ENCODE measurements around the gene FOXP1.
A peak's percentile ranks its signal among the peaks of the same experiment; 100 is the strongest.

Gene FOXP1

DNA sequence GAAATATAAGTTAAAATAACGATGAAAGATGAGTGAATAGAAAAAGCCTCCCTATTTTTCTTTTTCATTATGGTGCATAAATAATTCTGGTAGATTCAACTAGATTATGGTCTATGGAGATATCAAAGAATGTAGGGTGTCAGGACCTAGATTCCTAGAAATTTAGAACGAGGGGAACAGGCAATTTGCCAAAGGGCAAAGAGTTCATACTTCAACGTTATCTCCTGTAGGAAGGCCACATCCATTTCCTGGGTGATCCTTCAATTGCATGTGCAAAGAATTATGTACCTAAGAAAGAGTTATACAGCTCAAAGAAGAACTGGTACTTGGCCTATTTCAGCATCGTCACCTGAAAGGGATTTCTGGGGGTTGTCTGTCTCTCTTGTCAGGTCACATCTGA is 351.8 kb downstream of the FOXP1 start:
- Histone ChIP-seq H3K23ac (ENCODE audit: low read length) (no peak overlapping the region), H3K14ac (ENCODE audit: low read length) (no peak overlapping the region), H3K27me3 (ENCODE audit: insufficient read depth, low read length) (no peaks in the 10 kb centered on the region), H3K4me1 (ENCODE audit: control insufficient read depth in 1 of 2, insufficient read depth in 2 of 2, low read length in 2 of 2) (no peaks in the 10 kb centered on the region), H4K8ac (ENCODE audit: low read depth, low read length) (no peak overlapping the region), H3K79me2 (ENCODE audit: control insufficient read depth, insufficient read depth, low read length, poor library complexity) (no peaks in the 10 kb centered on the region), H3K9me3 (ENCODE audit: insufficient read depth, low read depth, low read length) (peaks cover 1% of the 10 kb centered on the region), H2AK5ac (ENCODE audit: low read length) (no peak overlapping the region), H2BK5ac (ENCODE audit: low read depth, low read length, poor library complexity) (no peak overlapping the region), H3K4me2 (ENCODE audit: low read length) (no peak overlapping the region), H3K9ac (ENCODE audit: low read length) (no peak overlapping the region), H2BK120ac (ENCODE audit: insufficient read depth, low read length, poor library complexity) (no peak overlapping the region), H3K18ac (ENCODE audit: low read length) (no peak overlapping the region), H4K91ac (ENCODE audit: low read depth, low read length) (no peak overlapping the region), H3K4ac (ENCODE audit: low read depth, low read length) (no peak overlapping the region), H3K36me3 (ENCODE audit: control insufficient read depth in 1 of 2, insufficient read depth in 2 of 2, low read length in 2 of 2) (no peaks in the 10 kb centered on the region), H3K79me1 (ENCODE audit: low read length) (no peaks in the 10 kb centered on the region), H4K12ac (ENCODE audit: low read depth, low read length) (no peak overlapping the region), H3K4me3 (ENCODE audit: low read depth, low read length) (no peak overlapping the region), H2AFZ (ENCODE audit: insufficient read depth, low read length, poor library complexity) (no peak overlapping the region), H2BK12ac (ENCODE audit: low read length) (no peak overlapping the region), H3K27ac (ENCODE audit: low read depth, low read length) (no peak overlapping the region)
- no CpG with 5 or more reads among the region's 4 CpGs for WGBS (ENCODE audit: extremely low coverage, insufficient coverage, insufficient read length)
- DNase-seq = no peak

DNA sequence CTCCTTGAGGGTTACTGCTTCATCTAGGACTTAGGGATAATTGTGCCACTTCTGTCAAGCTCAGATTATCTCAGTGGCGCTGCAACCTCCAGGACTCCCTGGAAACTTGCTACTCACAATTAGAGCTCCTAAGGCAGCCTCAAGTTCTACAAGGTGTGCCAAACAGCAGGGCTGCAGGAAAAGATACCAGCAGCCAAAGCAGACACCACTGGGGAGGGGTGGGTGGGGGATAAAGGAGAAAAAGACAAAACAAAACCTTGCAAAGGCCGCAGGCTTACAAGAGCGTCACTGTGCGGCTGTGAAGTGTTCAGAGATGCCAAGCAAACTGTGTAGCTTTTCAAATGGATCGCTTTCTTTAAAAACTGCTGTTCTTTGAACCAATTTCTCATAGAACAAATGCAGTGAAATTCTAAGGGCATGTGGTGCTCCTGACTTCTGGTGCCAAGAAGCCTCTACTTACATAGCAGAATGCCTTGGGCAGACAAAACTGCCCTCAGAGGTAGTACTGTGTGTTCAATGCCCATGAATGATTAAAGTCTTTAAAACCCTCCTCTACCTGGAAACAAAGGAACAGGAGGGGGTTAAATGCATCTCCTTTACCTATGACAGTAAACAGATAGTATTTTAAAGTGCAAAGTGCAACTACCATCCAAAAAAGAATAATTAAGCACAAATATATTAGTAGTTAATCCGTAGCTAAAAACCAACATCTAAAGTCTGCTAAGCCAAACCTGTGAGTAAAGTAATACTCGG is 353.4 kb downstream of the FOXP1 start:
- Histone ChIP-seq H3K18ac (ENCODE audit: low read length) (no peak overlapping the region), H2BK12ac (ENCODE audit: low read length) (no peak overlapping the region), H3K14ac (ENCODE audit: low read length) (no peak overlapping the region), H3K36me3 (ENCODE audit: control insufficient read depth in 1 of 2, insufficient read depth in 2 of 2, low read length in 2 of 2) (no peaks in the 10 kb centered on the region), H3K4ac (ENCODE audit: low read depth, low read length) (no peak overlapping the region), H3K27ac (ENCODE audit: low read depth, low read length) (no peak overlapping the region), H2BK120ac (ENCODE audit: insufficient read depth, low read length, poor library complexity) (no peak overlapping the region), H3K9me3 (ENCODE audit: insufficient read depth, low read depth, low read length) (peaks cover 1% of the 10 kb centered on the region), H4K12ac (ENCODE audit: low read depth, low read length) (no peak overlapping the region), H4K8ac (ENCODE audit: low read depth, low read length) (no peak overlapping the region), H3K4me1 (ENCODE audit: control insufficient read depth in 1 of 2, insufficient read depth in 2 of 2, low read length in 2 of 2) (no peaks in the 10 kb centered on the region), H3K79me2 (ENCODE audit: control insufficient read depth, insufficient read depth, low read length, poor library complexity) (no peaks in the 10 kb centered on the region), H3K27me3 (ENCODE audit: insufficient read depth, low read length) (no peaks in the 10 kb centered on the region), H3K23ac (ENCODE audit: low read length) (peak overlapping the region; percentile 96), H4K91ac (ENCODE audit: low read depth, low read length) (no peak overlapping the region), H2AK5ac (ENCODE audit: low read length) (no peak overlapping the region), H3K4me2 (ENCODE audit: low read length) (no peak overlapping the region), H2AFZ (ENCODE audit: insufficient read depth, low read length, poor library complexity) (no peak overlapping the region), H3K79me1 (ENCODE audit: low read length) (no peaks in the 10 kb centered on the region), H2BK5ac (ENCODE audit: low read depth, low read length, poor library complexity) (no peak overlapping the region), H3K9ac (ENCODE audit: low read length) (no peak overlapping the region), H3K4me3 (ENCODE audit: low read depth, low read length) (no peak overlapping the region)
- no CpG with 5 or more reads among the region's 7 CpGs for whole genome bisulfite sequencing (ENCODE audit: extremely low coverage, insufficient coverage, insufficient read length)
- DNase-seq = no peak

- Histone ChIP-seq H2BK120ac (ENCODE audit: insufficient read depth, low read length, poor library complexity) (no peak overlapping the region), H3K4me2 (ENCODE audit: low read length) (no peak overlapping the region), H2BK5ac (ENCODE audit: low read depth, low read length, poor library complexity) (no peak overlapping the region), H3K36me3 (ENCODE audit: control insufficient read depth in 1 of 2, insufficient read depth in 2 of 2, low read length in 2 of 2) (no peaks in the 10 kb centered on the region), H3K9ac (ENCODE audit: low read length) (no peak overlapping the region), H3K4me1 (ENCODE audit: control insufficient read depth in 1 of 2, insufficient read depth in 2 of 2, low read length in 2 of 2) (no peaks in the 10 kb centered on the region), H3K23ac (ENCODE audit: low read length) (no peak overlapping the region), H2AK5ac (ENCODE audit: low read length) (no peak overlapping the region), H3K9me3 (ENCODE audit: insufficient read depth, low read depth, low read length) (peaks cover 1% of the 10 kb centered on the region), H3K79me1 (ENCODE audit: low read length) (no peaks in the 10 kb centered on the region), H3K14ac (ENCODE audit: low read length) (no peak overlapping the region), H3K27ac (ENCODE audit: low read depth, low read length) (no peak overlapping the region), H4K8ac (ENCODE audit: low read depth, low read length) (no peak overlapping the region), H4K12ac (ENCODE audit: low read depth, low read length) (no peak overlapping the region), H3K4me3 (ENCODE audit: low read depth, low read length) (no peak overlapping the region), H3K18ac (ENCODE audit: low read length) (no peak overlapping the region), H2BK12ac (ENCODE audit: low read length) (no peak overlapping the region), H3K27me3 (ENCODE audit: insufficient read depth, low read length) (no peaks in the 10 kb centered on the region), H3K79me2 (ENCODE audit: control insufficient read depth, insufficient read depth, low read length, poor library complexity) (no peaks in the 10 kb centered on the region), H3K4ac (ENCODE audit: low read depth, low read length) (no peak overlapping the region), H4K91ac (ENCODE audit: low read depth, low read length) (no peak overlapping the region), H2AFZ (ENCODE audit: insufficient read depth, low read length, poor library complexity) (no peak overlapping the region)
- WGBS (ENCODE audit: extremely low coverage, insufficient coverage, insufficient read length) = no CpG with 5 or more reads among the region's 9 CpGs
- DNase-seq = no peak
Measured at GRCh38 chr3:71228156-71228866, 355.2 kb downstream of the FOXP1 start.

DNA sequence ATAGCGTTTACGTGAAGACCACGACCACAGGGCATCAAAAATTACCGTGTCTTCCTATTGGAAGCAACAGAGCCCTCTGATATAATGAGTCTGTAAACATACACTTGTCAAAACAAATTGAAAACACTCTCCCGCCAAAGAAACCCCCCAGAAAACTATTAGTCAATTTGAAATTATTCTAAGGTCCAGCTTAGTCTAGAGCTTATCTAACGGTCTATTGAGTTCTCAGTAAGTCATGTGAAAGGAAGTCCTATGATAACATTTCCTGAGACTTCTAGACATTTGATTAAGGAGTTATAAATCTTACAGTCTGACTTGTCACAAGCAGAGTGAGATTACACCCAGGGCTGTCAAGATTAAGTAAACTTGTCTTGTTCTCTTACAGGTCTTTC is 356.3 kb downstream of the FOXP1 start:
- Histone ChIP-seq H4K12ac (ENCODE audit: low read depth, low read length) (no peak overlapping the region), H3K9ac (ENCODE audit: low read length) (no peak overlapping the region), H4K8ac (ENCODE audit: low read depth, low read length) (no peak overlapping the region), H2BK120ac (ENCODE audit: insufficient read depth, low read length, poor library complexity) (no peak overlapping the region), H3K4me1 (ENCODE audit: control insufficient read depth in 1 of 2, insufficient read depth in 2 of 2, low read length in 2 of 2) (no peaks in the 10 kb centered on the region), H3K4me2 (ENCODE audit: low read length) (no peak overlapping the region), H3K79me1 (ENCODE audit: low read length) (no peaks in the 10 kb centered on the region), H3K18ac (ENCODE audit: low read length) (no peak overlapping the region), H4K91ac (ENCODE audit: low read depth, low read length) (no peak overlapping the region), H3K27me3 (ENCODE audit: insufficient read depth, low read length) (no peaks in the 10 kb centered on the region), H3K14ac (ENCODE audit: low read length) (no peak overlapping the region), H3K79me2 (ENCODE audit: control insufficient read depth, insufficient read depth, low read length, poor library complexity) (no peaks in the 10 kb centered on the region), H3K4me3 (ENCODE audit: low read depth, low read length) (no peak overlapping the region), H2AK5ac (ENCODE audit: low read length) (no peak overlapping the region), H3K9me3 (ENCODE audit: insufficient read depth, low read depth, low read length) (peaks cover 1% of the 10 kb centered on the region), H3K27ac (ENCODE audit: low read depth, low read length) (no peak overlapping the region), H3K4ac (ENCODE audit: low read depth, low read length) (no peak overlapping the region), H2BK12ac (ENCODE audit: low read length) (no peak overlapping the region), H3K23ac (ENCODE audit: low read length) (no peak overlapping the region), H2AFZ (ENCODE audit: insufficient read depth, low read length, poor library complexity) (no peak overlapping the region), H2BK5ac (ENCODE audit: low read depth, low read length, poor library complexity) (no peak overlapping the region), H3K36me3 (ENCODE audit: control insufficient read depth in 1 of 2, insufficient read depth in 2 of 2, low read length in 2 of 2) (no peaks in the 10 kb centered on the region)
- no CpG with 5 or more reads among the region's 6 CpGs for WGBS (ENCODE audit: extremely low coverage, insufficient coverage, insufficient read length)
- DNase-seq = no peak

All from trophoblast cell (in vitro differentiated cells and primary cell).